GM12874 (cell line): Measurements from ENCODE around the gene GRM7.

Source experiments
- CTCF ChIP-seq: IDR thresholded peaks from 2 replicates; pipeline ENCODE4 v1.5.1; 2011; ENCODE audit warnings: low read depth, mild to moderate bottlenecking, control low read depth, low read length, moderate library complexity; ENCODE audit not compliant: insufficient read depth

The GRM7 gene

GRCh38 chr3:7752005-7752404 is 891.1 kb downstream of the GRM7 start:
- no peak for TF ChIP-seq CTCF

GRCh38 chr3:7754653-7755441 is 893.9 kb downstream of the GRM7 start:
- TF ChIP-seq CTCF: no peak

GRCh38 chr3:7759630-7760029 is 898.7 kb downstream of the GRM7 start:
- TF ChIP-seq CTCF: no peak

- TF ChIP-seq CTCF: no peak
Measured at GRCh38 chr3:7760718-7761117, 899.8 kb downstream of the GRM7 start.

- TF ChIP-seq CTCF: no peak
Measured at GRCh38 chr3:7764115-7764514, 903.2 kb downstream of the GRM7 start.

GRCh38 chr3:7766530-7766929 is 905.6 kb downstream of the GRM7 start:
- no peak for TF ChIP-seq CTCF

- no peak for TF ChIP-seq CTCF
Measured at GRCh38 chr3:7779331-7779730, 918.4 kb downstream of the GRM7 start.
